Astrocyte (in vitro differentiated cells and primary cell): ENCODE data around the gene PGF. TPM values are rescaled to one million over a fixed set of nuclear protein-coding genes. Genes with fewer than 3 reads are reported as not detected.

Experiments
- DNase-seq: peaks from one replicate; pipeline ENCODE4 v3.0.0-alpha.2; 2010; ENCODE audit warnings: low read depth
- FAIRE-seq: peaks from 2 replicates; lab custom pipeline; 2011; peaks lifted over from hg19 to GRCh38; lab: Jason Lieb, UNC
- H2AFZ ChIP-seq: 2 replicates; pipeline ENCODE4 v1.6.0; 2012; ENCODE audit warnings: low read depth, low read length, inconsistent platforms
- H3K27ac ChIP-seq: 2 replicates; pipeline ENCODE4 v1.5.1; 2011; ENCODE audit warnings: low read depth, low read length, inconsistent platforms
- H3K27me3 ChIP-seq: 2 replicates; pipeline ENCODE4 v1.6.0; 2011; ENCODE audit warnings: low read length, inconsistent platforms; ENCODE audit not compliant: insufficient read depth
- H3K36me3 ChIP-seq: 2 replicates; pipeline ENCODE4 v1.5.1; 2011; ENCODE audit warnings: low read length, inconsistent platforms; ENCODE audit not compliant: insufficient read depth
- H3K4me1 ChIP-seq: 2 replicates; pipeline ENCODE4 v1.5.1; 2011; ENCODE audit warnings: low read length, inconsistent platforms; ENCODE audit not compliant: insufficient read depth
- H3K4me2 ChIP-seq: 2 replicates; pipeline ENCODE4 v1.6.0; 2012; ENCODE audit warnings: low read length, inconsistent platforms
- H3K4me3 ChIP-seq: 2 replicates; pipeline ENCODE4 v1.5.1; 2011; ENCODE audit warnings: low read depth, mild to moderate bottlenecking, low read length, inconsistent platforms; ENCODE audit not compliant: insufficient read depth
- H3K79me2 ChIP-seq: 2 replicates; pipeline ENCODE4 v1.6.0; 2012; ENCODE audit warnings: mild to moderate bottlenecking, low read length, inconsistent platforms; ENCODE audit not compliant: insufficient read depth
- H3K9ac ChIP-seq: 2 replicates; pipeline ENCODE4 v1.6.0; 2012; ENCODE audit warnings: mild to moderate bottlenecking, low read length, inconsistent platforms
- H3K9me3 ChIP-seq: 2 replicates; pipeline ENCODE4 v1.5.1; 2012; ENCODE audit warnings: low read depth, mild to moderate bottlenecking, low read length, inconsistent platforms; ENCODE audit not compliant: insufficient read depth
- H4K20me1 ChIP-seq: 2 replicates; pipeline ENCODE4 v1.6.0; 2012; ENCODE audit warnings: low read length, inconsistent platforms; ENCODE audit not compliant: insufficient read depth
- H3K27ac Mint-ChIP-seq: one replicate; pipeline ENCODE4 v1.8.0; 2021; ENCODE audit warnings: mild to moderate bottlenecking, mixed read lengths; ENCODE audit not compliant: unreplicated experiment
- H3K27me3 Mint-ChIP-seq: one replicate; pipeline ENCODE4 v1.8.0; 2021; ENCODE audit warnings: low read depth, mixed read lengths; ENCODE audit not compliant: unreplicated experiment
- H3K36me3 Mint-ChIP-seq: one replicate; pipeline ENCODE4 v1.8.0; 2021; ENCODE audit warnings: low read depth, mixed read lengths; ENCODE audit not compliant: unreplicated experiment
- H3K4me1 Mint-ChIP-seq: one replicate; pipeline ENCODE4 v1.8.0; 2021; ENCODE audit warnings: low read depth, mixed read lengths; ENCODE audit not compliant: unreplicated experiment
- H3K4me3 Mint-ChIP-seq: one replicate; pipeline ENCODE4 v1.8.0; 2021; ENCODE audit warnings: mild to moderate bottlenecking, moderate library complexity, mixed read lengths; ENCODE audit not compliant: unreplicated experiment
- H3K9me3 Mint-ChIP-seq: one replicate; pipeline ENCODE4 v1.8.0; 2021; ENCODE audit warnings: mild to moderate bottlenecking, mixed read lengths; ENCODE audit not compliant: unreplicated experiment
- EZH2 ChIP-seq: IDR thresholded peaks from 2 replicates; pipeline ENCODE4 v1.6.1; 2012; ENCODE audit warnings: mild to moderate bottlenecking, low read length, inconsistent platforms; ENCODE audit not compliant: insufficient read depth
- total RNA-seq: library from RNA; stranded (reverse); gene quantifications from 2 replicates; pipeline ENCODE4 v1.2.1, GENCODE V29; 2021
- TF ChIP-seq, protein P1 (sequence below): IDR thresholded peaks from 2 replicates; pipeline ENCODE4 v1.5.1; 2011; ENCODE audit warnings: low read depth, mild to moderate bottlenecking, inconsistent platforms, low read length, moderate library complexity; ENCODE audit not compliant: insufficient read depth

The PGF gene
- total RNA-seq, 1 donor from 2014 or later, result 3.5 TPM

DNA sequence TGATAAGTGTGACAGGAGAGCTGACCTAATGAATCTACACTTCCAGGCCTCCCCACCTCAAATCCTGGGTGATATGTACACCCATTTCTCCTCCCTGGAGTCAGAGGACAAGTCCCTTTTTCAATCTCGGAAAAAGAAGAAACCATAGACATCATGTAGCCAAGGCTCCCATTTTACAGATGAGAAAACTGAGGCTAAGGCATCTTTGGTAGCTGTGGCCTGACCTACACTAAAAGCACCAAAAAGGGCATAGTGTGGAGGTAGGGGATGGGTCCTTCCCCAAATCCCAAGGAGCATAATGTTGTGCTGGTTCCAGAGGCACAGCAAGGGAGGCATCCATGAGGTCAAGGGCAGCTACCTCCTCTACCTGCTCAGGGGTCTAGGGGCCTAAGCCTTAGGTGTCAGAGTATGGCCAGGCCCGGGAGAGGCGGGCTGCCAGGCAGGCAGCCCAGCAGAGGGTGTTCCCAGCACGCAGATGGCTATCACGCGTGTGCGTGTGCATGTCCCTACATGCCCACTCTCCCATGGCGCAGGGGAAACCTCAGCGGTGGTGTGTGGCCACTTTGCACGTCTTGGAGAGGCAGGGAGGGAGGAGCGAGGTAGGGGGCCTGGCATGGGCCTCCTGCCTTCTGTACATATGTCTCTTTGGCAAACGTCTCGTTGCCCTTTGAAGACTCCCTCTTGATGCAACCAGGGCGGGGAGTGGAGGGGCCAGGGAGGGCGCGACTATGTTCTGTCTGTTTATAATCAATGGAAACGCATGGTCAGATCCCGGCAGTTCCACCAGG lies 2.5 kb downstream of the PGF start:
- no peak for TF ChIP-seq EZH2
- TF ChIP-seq, protein P1, sequence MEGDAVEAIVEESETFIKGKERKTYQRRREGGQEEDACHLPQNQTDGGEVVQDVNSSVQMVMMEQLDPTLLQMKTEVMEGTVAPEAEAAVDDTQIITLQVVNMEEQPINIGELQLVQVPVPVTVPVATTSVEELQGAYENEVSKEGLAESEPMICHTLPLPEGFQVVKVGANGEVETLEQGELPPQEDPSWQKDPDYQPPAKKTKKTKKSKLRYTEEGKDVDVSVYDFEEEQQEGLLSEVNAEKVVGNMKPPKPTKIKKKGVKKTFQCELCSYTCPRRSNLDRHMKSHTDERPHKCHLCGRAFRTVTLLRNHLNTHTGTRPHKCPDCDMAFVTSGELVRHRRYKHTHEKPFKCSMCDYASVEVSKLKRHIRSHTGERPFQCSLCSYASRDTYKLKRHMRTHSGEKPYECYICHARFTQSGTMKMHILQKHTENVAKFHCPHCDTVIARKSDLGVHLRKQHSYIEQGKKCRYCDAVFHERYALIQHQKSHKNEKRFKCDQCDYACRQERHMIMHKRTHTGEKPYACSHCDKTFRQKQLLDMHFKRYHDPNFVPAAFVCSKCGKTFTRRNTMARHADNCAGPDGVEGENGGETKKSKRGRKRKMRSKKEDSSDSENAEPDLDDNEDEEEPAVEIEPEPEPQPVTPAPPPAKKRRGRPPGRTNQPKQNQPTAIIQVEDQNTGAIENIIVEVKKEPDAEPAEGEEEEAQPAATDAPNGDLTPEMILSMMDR, result no peak
- Mint-ChIP-seq H3K27me3 (peaks cover 25% of the 10 kb centered on the region), H3K4me1 (peaks cover 9% of the 10 kb centered on the region), H3K36me3 (peaks cover 6% of the 10 kb centered on the region), H3K9me3 (no peaks in the 10 kb centered on the region), H3K4me3 (no peak overlapping the region), H3K27ac (no peak overlapping the region)
- Histone ChIP-seq H4K20me1 (no peaks in the 10 kb centered on the region), H3K4me3 (no peak overlapping the region), H3K4me2 (no peak overlapping the region), H3K9me3 (no peaks in the 10 kb centered on the region), H3K79me2 (peaks cover 10% of the 10 kb centered on the region), H3K36me3 (no peaks in the 10 kb centered on the region), H3K4me1 (peaks cover 10% of the 10 kb centered on the region), H2AFZ (no peak overlapping the region), H3K27me3 (no peaks in the 10 kb centered on the region), H3K27ac (no peak overlapping the region), H3K9ac (no peak overlapping the region)
- FAIRE-seq (no peak), DNase-seq (no peak)

DNA sequence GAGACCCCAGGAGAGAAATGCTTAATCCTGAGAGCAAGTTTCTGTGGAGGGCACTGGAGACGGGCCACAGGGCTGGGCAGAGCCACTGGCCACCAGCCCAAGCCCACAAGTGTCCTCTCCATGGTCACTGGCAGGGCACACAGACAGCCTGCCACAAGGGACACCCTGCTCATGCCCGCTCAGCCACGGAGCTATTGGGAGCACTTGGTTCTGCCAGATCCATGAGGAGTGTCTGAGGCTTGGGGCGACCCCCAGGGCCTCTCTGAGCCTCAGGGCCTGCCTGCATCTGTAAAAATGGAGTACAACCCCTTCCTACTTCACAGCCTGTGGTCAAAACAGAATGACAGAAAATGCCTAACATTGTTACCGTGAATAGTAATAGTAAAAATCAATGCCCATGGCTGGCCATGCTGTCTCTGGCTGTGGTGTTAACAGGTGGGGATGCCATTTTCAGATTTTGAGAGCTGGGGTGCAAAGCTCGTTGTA lies 3.2 kb downstream of the PGF start:
- no peaks in the 10 kb centered on the region for H3K27me3 ChIP-seq
- H3K4me3 ChIP-seq, result no peak overlapping the region
- peaks cover 6% of the 10 kb centered on the region for H3K36me3 Mint-ChIP-seq
- H2AFZ ChIP-seq, result no peak overlapping the region
- peaks cover 10% of the 10 kb centered on the region for H3K79me2 ChIP-seq
- TF ChIP-seq, protein P1, result no peak
- no peak for TF ChIP-seq EZH2
- FAIRE-seq, result no peak
- H3K36me3 ChIP-seq, result no peaks in the 10 kb centered on the region
- no peak overlapping the region for H3K9ac ChIP-seq
- H4K20me1 ChIP-seq, result no peaks in the 10 kb centered on the region
- peaks cover 10% of the 10 kb centered on the region for H3K4me1 ChIP-seq
- H3K27ac ChIP-seq, result no peak overlapping the region
- no peak overlapping the region for H3K4me3 Mint-ChIP-seq
- H3K4me2 ChIP-seq, result no peak overlapping the region
- no peaks in the 10 kb centered on the region for H3K9me3 ChIP-seq
- peaks cover 27% of the 10 kb centered on the region for H3K27me3 Mint-ChIP-seq
- no peak for DNase-seq
- peaks cover 9% of the 10 kb centered on the region for H3K4me1 Mint-ChIP-seq
- no peak overlapping the region for H3K27ac Mint-ChIP-seq
- H3K9me3 Mint-ChIP-seq, result no peaks in the 10 kb centered on the region
